GM23338 (cell line): ENCODE results near the gene SLC39A11. TPM values are rescaled to one million over a fixed set of nuclear protein-coding genes. Genes with fewer than 3 reads are reported as not detected.

ENCODE experiments used
- ATAC-seq: fragments of 200-7000 bp; cut with Tn5 transposase; 3 replicates; pipeline ENCODE4 v1.9.1; 2020
- DNase-seq: peaks from one replicate; pipeline ENCODE4 v3.0.0-alpha.2; 2015; ENCODE audit warnings: low spot score
- H2AFZ ChIP-seq: fragments of 200-600 bp; sonication (generic); 2 replicates; pipeline ENCODE4 v1.8.0; 2016; ENCODE audit warnings: antibody characterized with exemption, mild to moderate bottlenecking, moderate library complexity
- H3F3A ChIP-seq: fragments of 200-600 bp; sonication (generic); replicated peaks from 2 replicates; pipeline ENCODE4 v1.8.0; 2017; ENCODE audit warnings: antibody characterized with exemption, mixed run types, low read depth
- H3K27ac ChIP-seq: fragments of 200-600 bp; sonication (generic); 2 replicates; pipeline ENCODE4 v1.6.1; 2016; ENCODE audit warnings: low read depth
- H3K27me3 ChIP-seq: fragments of 200-600 bp; sonication (generic); 2 replicates; pipeline ENCODE4 v1.8.0; 2016; ENCODE audit warnings: mild to moderate bottlenecking, mixed run types, moderate library complexity; ENCODE audit not compliant: insufficient read depth
- H3K36me3 ChIP-seq: fragments of 200-600 bp; sonication (generic); 2 replicates; pipeline ENCODE4 v1.8.0; 2016; ENCODE audit warnings: mild to moderate bottlenecking; ENCODE audit not compliant: insufficient read depth
- H3K4me1 ChIP-seq: fragments of 200-600 bp; sonication (generic); 2 replicates; pipeline ENCODE4 v1.8.0; 2016; ENCODE audit warnings: mild to moderate bottlenecking, moderate library complexity; ENCODE audit not compliant: insufficient read depth
- H3K4me2 ChIP-seq: fragments of 200-600 bp; sonication (generic); 2 replicates; pipeline ENCODE4 v1.7.1; 2017; ENCODE audit warnings: mixed run types
- H3K4me3 ChIP-seq: fragments of 200-600 bp; sonication (generic); 2 replicates; pipeline ENCODE4 v1.6.1; 2016; ENCODE audit warnings: mixed run types
- H3K79me2 ChIP-seq: fragments of 200-600 bp; sonication (generic); replicated peaks from 2 replicates; pipeline ENCODE4 v1.8.0; 2017; ENCODE audit warnings: mild to moderate bottlenecking; ENCODE audit not compliant: insufficient read depth
- H3K9me2 ChIP-seq: fragments of 200-600 bp; sonication (generic); 2 replicates; pipeline ENCODE4 v1.8.0; 2017; ENCODE audit not compliant: insufficient read depth
- H4K20me1 ChIP-seq: fragments of 200-600 bp; sonication (generic); replicated peaks from 2 replicates; pipeline ENCODE4 v1.8.0; 2017; ENCODE audit warnings: mild to moderate bottlenecking; ENCODE audit not compliant: insufficient read depth
- H3K27ac Mint-ChIP-seq: 2 replicates; pipeline ENCODE4 v1.8.0; 2020; ENCODE audit warnings: inconsistent platforms, mild to moderate bottlenecking, moderate library complexity, mixed read lengths
- H3K27me3 Mint-ChIP-seq: 3 replicates; pipeline ENCODE4 v1.8.0; 2022; ENCODE audit warnings: low read depth, mild to moderate bottlenecking, moderate library complexity, mixed read lengths, inconsistent platforms; ENCODE audit not compliant: insufficient read depth, poor library complexity
- H3K36me3 Mint-ChIP-seq: 3 replicates; pipeline ENCODE4 v1.8.0; 2021; ENCODE audit warnings: low read depth, mild to moderate bottlenecking, inconsistent platforms, moderate library complexity, mixed read lengths
- H3K4me1 Mint-ChIP-seq: 3 replicates; pipeline ENCODE4 v1.8.0; 2020; ENCODE audit warnings: mild to moderate bottlenecking, inconsistent platforms, mixed read lengths
- H3K4me3 Mint-ChIP-seq: 3 replicates; pipeline ENCODE4 v1.8.0; 2021; ENCODE audit warnings: moderate library complexity, mild to moderate bottlenecking, inconsistent platforms, mixed read lengths
- H3K9me3 Mint-ChIP-seq: 3 replicates; pipeline ENCODE4 v1.8.0; 2020; ENCODE audit warnings: moderate library complexity, mild to moderate bottlenecking, inconsistent platforms, mixed read lengths
- EZH2 ChIP-seq: fragments of 200-600 bp; sonication (generic); IDR thresholded peaks from one replicate; pipeline ENCODE4 v1.8.0; 2017; ENCODE audit warnings: antibody characterized with exemption, mild to moderate bottlenecking, low read depth; ENCODE audit not compliant: unreplicated experiment
- JUNB ChIP-seq: IDR thresholded peaks from one replicate; pipeline ENCODE4 v1.6.1; 2016; ENCODE audit warnings: antibody characterized with exemption; ENCODE audit not compliant: unreplicated experiment
- NANOG ChIP-seq: IDR thresholded peaks from 2 replicates; pipeline ENCODE4 v1.6.1; 2016; ENCODE audit warnings: antibody characterized with exemption, borderline replicate concordance
- STAT1 ChIP-seq: IDR thresholded peaks from one replicate; pipeline ENCODE4 v1.6.1; 2016; ENCODE audit warnings: antibody characterized with exemption; ENCODE audit not compliant: unreplicated experiment
- ZNF114 ChIP-seq: fragments of 250-450 bp; sonication (Bioruptor Pico); IDR thresholded peaks from 2 replicates; pipeline ENCODE4 v1.5.0; 2020; ENCODE audit warnings: mild to moderate bottlenecking, moderate library complexity
- ZNF331 ChIP-seq: fragments of 250-450 bp; sonication (Bioruptor Pico); IDR thresholded peaks from 2 replicates; pipeline ENCODE4 v1.5.0; 2020; ENCODE audit warnings: low read depth, mild to moderate bottlenecking, moderate library complexity
- polyA plus RNA-seq: library from polyadenylated mRNA; unstranded; fragments of >200 nt; fragmentation: Nextera tagmentation; extraction: Ambion mirVana; gene quantifications from 2 replicates; pipeline ENCODE4 v1.2.1, GENCODE V29; 2016
- total RNA-seq: library from RNA; depleted of rRNA; stranded (reverse); fragments of >200 nt; shearing (Covaris generic); gene quantifications from 2 replicates; pipeline ENCODE4 v1.2.3, GENCODE V29; 2014
- TF ChIP-seq, protein P1 (sequence below): fragments of 250-450 bp; sonication (Bioruptor Pico); IDR thresholded peaks from 2 replicates; pipeline ENCODE4 v1.5.0; 2020; ENCODE audit warnings: mild to moderate bottlenecking, moderate library complexity

The SLC39A11 gene
- total and polyA plus RNA-seq, 2 experiments from 2014 or later = 10.8 to 18.1 TPM

GRCh38 chr17:72982680-72983079, 109.8 kb downstream of the SLC39A11 start:
- no peaks in the 10 kb centered on the region for H3K36me3 Mint-ChIP-seq
- H3K9me2 ChIP-seq = no peaks in the 10 kb centered on the region
- no peak overlapping the region for H3K27ac Mint-ChIP-seq
- peaks cover 10% of the 10 kb centered on the region; the same call in 2 of the 3 replicates for H3K4me1 Mint-ChIP-seq
- no peaks in the 10 kb centered on the region for H3K36me3 ChIP-seq
- no peaks in the 10 kb centered on the region for H3F3A ChIP-seq
- no peak for DNase-seq
- no peaks in the 10 kb centered on the region for H3K27me3 ChIP-seq
- no peaks in the 10 kb centered on the region for H3K4me1 ChIP-seq
- peaks cover 2% of the 10 kb centered on the region for H3K27me3 Mint-ChIP-seq
- H3K79me2 ChIP-seq = no peaks in the 10 kb centered on the region
- H3K4me3 ChIP-seq = no peak overlapping the region
- H3K4me3 Mint-ChIP-seq = no peak overlapping the region
- no peak for TF ChIP-seq EZH2
- TF ChIP-seq, protein P1, sequence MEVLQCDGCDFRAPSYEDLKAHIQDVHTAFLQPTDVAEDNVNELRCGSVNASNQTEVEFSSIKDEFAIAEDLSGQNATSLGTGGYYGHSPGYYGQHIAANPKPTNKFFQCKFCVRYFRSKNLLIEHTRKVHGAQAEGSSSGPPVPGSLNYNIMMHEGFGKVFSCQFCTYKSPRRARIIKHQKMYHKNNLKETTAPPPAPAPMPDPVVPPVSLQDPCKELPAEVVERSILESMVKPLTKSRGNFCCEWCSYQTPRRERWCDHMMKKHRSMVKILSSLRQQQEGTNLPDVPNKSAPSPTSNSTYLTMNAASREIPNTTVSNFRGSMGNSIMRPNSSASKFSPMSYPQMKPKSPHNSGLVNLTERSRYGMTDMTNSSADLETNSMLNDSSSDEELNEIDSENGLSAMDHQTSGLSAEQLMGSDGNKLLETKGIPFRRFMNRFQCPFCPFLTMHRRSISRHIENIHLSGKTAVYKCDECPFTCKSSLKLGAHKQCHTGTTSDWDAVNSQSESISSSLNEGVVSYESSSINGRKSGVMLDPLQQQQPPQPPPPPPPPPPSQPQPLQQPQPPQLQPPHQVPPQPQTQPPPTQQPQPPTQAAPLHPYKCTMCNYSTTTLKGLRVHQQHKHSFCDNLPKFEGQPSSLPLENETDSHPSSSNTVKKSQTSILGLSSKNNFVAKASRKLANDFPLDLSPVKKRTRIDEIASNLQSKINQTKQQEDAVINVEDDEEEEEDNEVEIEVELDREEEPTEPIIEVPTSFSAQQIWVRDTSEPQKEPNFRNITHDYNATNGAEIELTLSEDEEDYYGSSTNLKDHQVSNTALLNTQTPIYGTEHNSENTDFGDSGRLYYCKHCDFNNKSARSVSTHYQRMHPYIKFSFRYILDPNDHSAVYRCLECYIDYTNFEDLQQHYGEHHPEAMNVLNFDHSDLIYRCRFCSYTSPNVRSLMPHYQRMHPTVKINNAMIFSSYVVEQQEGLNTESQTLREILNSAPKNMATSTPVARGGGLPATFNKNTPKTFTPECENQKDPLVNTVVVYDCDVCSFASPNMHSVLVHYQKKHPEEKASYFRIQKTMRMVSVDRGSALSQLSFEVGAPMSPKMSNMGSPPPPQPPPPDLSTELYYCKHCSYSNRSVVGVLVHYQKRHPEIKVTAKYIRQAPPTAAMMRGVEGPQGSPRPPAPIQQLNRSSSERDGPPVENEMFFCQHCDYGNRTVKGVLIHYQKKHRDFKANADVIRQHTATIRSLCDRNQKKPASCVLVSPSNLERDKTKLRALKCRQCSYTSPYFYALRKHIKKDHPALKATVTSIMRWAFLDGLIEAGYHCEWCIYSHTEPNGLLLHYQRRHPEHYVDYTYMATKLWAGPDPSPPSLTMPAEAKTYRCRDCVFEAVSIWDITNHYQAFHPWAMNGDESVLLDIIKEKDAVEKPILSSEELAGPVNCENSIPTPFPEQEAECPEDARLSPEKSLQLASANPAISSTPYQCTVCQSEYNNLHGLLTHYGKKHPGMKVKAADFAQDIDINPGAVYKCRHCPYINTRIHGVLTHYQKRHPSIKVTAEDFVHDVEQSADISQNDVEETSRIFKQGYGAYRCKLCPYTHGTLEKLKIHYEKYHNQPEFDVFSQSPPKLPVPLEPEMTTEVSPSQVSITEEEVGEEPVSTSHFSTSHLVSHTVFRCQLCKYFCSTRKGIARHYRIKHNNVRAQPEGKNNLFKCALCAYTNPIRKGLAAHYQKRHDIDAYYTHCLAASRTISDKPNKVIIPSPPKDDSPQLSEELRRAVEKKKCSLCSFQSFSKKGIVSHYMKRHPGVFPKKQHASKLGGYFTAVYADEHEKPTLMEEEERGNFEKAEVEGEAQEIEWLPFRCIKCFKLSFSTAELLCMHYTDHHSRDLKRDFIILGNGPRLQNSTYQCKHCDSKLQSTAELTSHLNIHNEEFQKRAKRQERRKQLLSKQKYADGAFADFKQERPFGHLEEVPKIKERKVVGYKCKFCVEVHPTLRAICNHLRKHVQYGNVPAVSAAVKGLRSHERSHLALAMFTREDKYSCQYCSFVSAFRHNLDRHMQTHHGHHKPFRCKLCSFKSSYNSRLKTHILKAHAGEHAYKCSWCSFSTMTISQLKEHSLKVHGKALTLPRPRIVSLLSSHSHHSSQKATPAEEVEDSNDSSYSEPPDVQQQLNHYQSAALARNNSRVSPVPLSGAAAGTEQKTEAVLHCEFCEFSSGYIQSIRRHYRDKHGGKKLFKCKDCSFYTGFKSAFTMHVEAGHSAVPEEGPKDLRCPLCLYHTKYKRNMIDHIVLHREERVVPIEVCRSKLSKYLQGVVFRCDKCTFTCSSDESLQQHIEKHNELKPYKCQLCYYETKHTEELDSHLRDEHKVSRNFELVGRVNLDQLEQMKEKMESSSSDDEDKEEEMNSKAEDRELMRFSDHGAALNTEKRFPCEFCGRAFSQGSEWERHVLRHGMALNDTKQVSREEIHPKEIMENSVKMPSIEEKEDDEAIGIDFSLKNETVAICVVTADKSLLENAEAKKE (CRISPR knock-in tag) = no peak
- no peak for TF ChIP-seq JUNB
- TF ChIP-seq NANOG = no peak
- TF ChIP-seq STAT1 = no peak
- TF ChIP-seq ZNF331 (CRISPR knock-in tag) = no peak
- TF ChIP-seq ZNF114 = no peak
- no peak overlapping the region for H3K27ac ChIP-seq
- ATAC-seq = no peak
- H3K9me3 Mint-ChIP-seq = no peaks in the 10 kb centered on the region
- H3K4me2 ChIP-seq = no peak overlapping the region
- no peaks in the 10 kb centered on the region for H4K20me1 ChIP-seq
- H2AFZ ChIP-seq = no peak overlapping the region
